Neural cell (in vitro differentiated cells): ENCODE results near the gene VDAC1. TPM values are rescaled to one million over a fixed set of nuclear protein-coding genes. Genes with fewer than 3 reads are reported as not detected.
"Not testable (repeated sequence)": the region's sequence is repeated elsewhere in the genome, so short reads cannot be mapped to it uniquely, and the experiment has no call there.

ENCODE experiments used
- H2AFZ ChIP-seq: fragments of 200-600, 300-800 bp; sonication (generic), shearing (Covaris generic); 2 replicates; pipeline ENCODE4 v1.6.0; 2014; ENCODE audit warnings: low read depth, mild to moderate bottlenecking, antibody characterized with exemption, low read length, moderate library complexity
- H3F3A ChIP-seq: fragments of 200-600 bp; shearing (Covaris generic); 2 replicates; pipeline ENCODE4 v1.6.1; 2016; ENCODE audit warnings: mild to moderate bottlenecking, moderate library complexity, mixed read lengths, antibody characterized with exemption, low read length; ENCODE audit not compliant: insufficient read depth, poor library complexity, severe bottlenecking
- H3K27ac ChIP-seq: fragments of 200-600, 300-800 bp; sonication (generic), shearing (Covaris generic); 2 replicates; pipeline ENCODE4 v1.5.1; 2014; ENCODE audit warnings: mild to moderate bottlenecking, low read length, moderate library complexity
- H3K27me3 ChIP-seq: fragments of 300-800, 200-600 bp; sonication (generic), shearing (Covaris generic); 2 replicates; pipeline ENCODE4 v1.6.0; 2014; ENCODE audit warnings: mild to moderate bottlenecking, low read depth, low read length, moderate library complexity; ENCODE audit not compliant: insufficient read depth
- H3K36me3 ChIP-seq: fragments of 300-800, 200-600 bp; sonication (generic), shearing (Covaris generic); 2 replicates; pipeline ENCODE4 v1.5.1; 2014; ENCODE audit warnings: mild to moderate bottlenecking, antibody characterized with exemption, low read length, moderate library complexity; ENCODE audit not compliant: insufficient read depth
- H3K4me2 ChIP-seq: fragments of 300-800, 200-600 bp; sonication (generic), shearing (Covaris generic); 2 replicates; pipeline ENCODE4 v1.6.0; 2014; ENCODE audit warnings: mild to moderate bottlenecking, low read length
- H3K4me3 ChIP-seq: fragments of 300-800, 200-600 bp; sonication (generic), shearing (Covaris generic); 2 replicates; pipeline ENCODE4 v1.5.1; 2014; ENCODE audit warnings: mild to moderate bottlenecking, low read length, moderate library complexity
- H3K79me2 ChIP-seq: fragments of 200-600 bp; shearing (Covaris generic); replicated peaks from 2 replicates; pipeline ENCODE4 v1.6.0; 2014; ENCODE audit warnings: mild to moderate bottlenecking, low read length, moderate library complexity; ENCODE audit not compliant: insufficient read depth
- H3K9ac ChIP-seq: fragments of 300-800, 200-600 bp; sonication (generic), shearing (Covaris generic); 2 replicates; pipeline ENCODE4 v1.6.1; 2016; ENCODE audit warnings: mild to moderate bottlenecking, low read length, mixed read lengths
- H3K9me2 ChIP-seq: fragments of 200-600 bp; shearing (Covaris generic); 2 replicates; pipeline ENCODE4 v1.6.1; 2016; ENCODE audit warnings: mild to moderate bottlenecking, low read length, mixed read lengths; ENCODE audit not compliant: insufficient read depth
- H3K9me3 ChIP-seq: fragments of 200-600, 300-800 bp; sonication (generic), shearing (Covaris generic); 2 replicates; pipeline ENCODE4 v1.6.1; 2016; ENCODE audit warnings: mild to moderate bottlenecking, mixed run types, low read length, moderate library complexity, mixed read lengths
- H4K20me1 ChIP-seq: fragments of 200-600 bp; shearing (Covaris generic); 2 replicates; pipeline ENCODE4 v1.6.1; 2016; ENCODE audit warnings: mild to moderate bottlenecking, mixed run types; ENCODE audit not compliant: insufficient read depth
- CTCF ChIP-seq: fragments of 450-650 bp; IDR thresholded peaks from 2 replicates; pipeline ENCODE4 v1.5.1; 2014; ENCODE audit warnings: antibody characterized with exemption, mild to moderate bottlenecking, moderate library complexity; ENCODE audit not compliant: poor library complexity, severe bottlenecking
- EP300 ChIP-seq: fragments of 450-650 bp; conservative IDR thresholded peaks from 2 replicates; pipeline ENCODE4 v1.6.1; 2014; ENCODE audit warnings: antibody characterized with exemption, mild to moderate bottlenecking, moderate library complexity; ENCODE audit not compliant: poor library complexity, severe bottlenecking
- EZH2 ChIP-seq: fragments of 200-600, 300-800 bp; shearing (Covaris generic), sonication (generic); IDR thresholded peaks from 2 replicates; pipeline ENCODE4 v1.6.1; 2014; ENCODE audit warnings: antibody characterized with exemption, low read length, borderline replicate concordance, mild to moderate bottlenecking; ENCODE audit not compliant: insufficient read depth, poor library complexity, severe bottlenecking
- MXI1 ChIP-seq: fragments of 450-650 bp; conservative IDR thresholded peaks from 2 replicates; pipeline ENCODE4 v1.6.1; 2014; ENCODE audit warnings: antibody characterized with exemption, mild to moderate bottlenecking; ENCODE audit not compliant: poor library complexity, severe bottlenecking
- POLR2AphosphoS5 ChIP-seq: IDR thresholded peaks from 2 replicates; pipeline ENCODE4 v1.6.1; 2012
- REST ChIP-seq: IDR thresholded peaks from 2 replicates; pipeline ENCODE4 v1.6.1; 2012; ENCODE audit warnings: borderline replicate concordance
- TAF1 ChIP-seq: IDR thresholded peaks from 2 replicates; pipeline ENCODE4 v1.6.1; 2012; ENCODE audit warnings: low read depth
- polyA plus RNA-seq: library from polyadenylated mRNA; depleted of rRNA; stranded (reverse); fragments of >200 nt; gene quantifications from 2 replicates; pipeline ENCODE4 v1.2.3, GENCODE V29; 2014

Gene VDAC1
- polyA plus RNA-seq, 1 donor from 2014 or later = 307 TPM

GRCh38 chr5:133935991-133936650, 68.7 kb downstream of the VDAC1 start:
- H3K9ac ChIP-seq, H2AFZ ChIP-seq, H3K4me2 ChIP-seq, H3K36me3 ChIP-seq, H3K4me3 ChIP-seq, H3K9me2 ChIP-seq, H4K20me1 ChIP-seq, H3K27ac ChIP-seq, H3K79me2 ChIP-seq, H3F3A ChIP-seq, H3K9me3 ChIP-seq, H3K27me3 ChIP-seq: not testable (repeated sequence)

- no peak overlapping the region for H3K4me3 ChIP-seq
- H2AFZ ChIP-seq = no peak overlapping the region
Measured at GRCh38 chr5:133935667-133935940, 69.2 kb downstream of the VDAC1 start.

More at GRCh38 chr5:133935667-133935940, 69.2 kb downstream of the VDAC1 start:
- no peak for TF ChIP-seq MXI1
- no peak for TF ChIP-seq TAF1
- TF ChIP-seq CTCF = no peak
- no peak for TF ChIP-seq EP300
- TF ChIP-seq EZH2 = no peak
- TF ChIP-seq POLR2AphosphoS5 = no peak
- TF ChIP-seq REST = no peak
- H4K20me1 ChIP-seq = no peaks in the 10 kb centered on the region
- no peak overlapping the region for H3K9ac ChIP-seq
- H3K9me3 ChIP-seq = no peaks in the 10 kb centered on the region
- H3K27ac ChIP-seq = no peak overlapping the region
- no peaks in the 10 kb centered on the region for H3F3A ChIP-seq
- H3K9me2 ChIP-seq = no peaks in the 10 kb centered on the region
- no peaks in the 10 kb centered on the region for H3K36me3 ChIP-seq
- no peaks in the 10 kb centered on the region for H3K79me2 ChIP-seq
- H3K4me2 ChIP-seq = no peak overlapping the region
- H3K27me3 ChIP-seq = no peaks in the 10 kb centered on the region
